ENCODE measurements around the gene DHX8. TPM values are rescaled to one million over a fixed set of nuclear protein-coding genes. Genes with fewer than 3 reads are reported as not detected.
A peak's percentile ranks its signal among the peaks of the same experiment; 100 is the strongest.

Gene DHX8
- total RNA-seq, 2 experiments from 2014 or later = 37.0 to 48.3 TPM

DNA sequence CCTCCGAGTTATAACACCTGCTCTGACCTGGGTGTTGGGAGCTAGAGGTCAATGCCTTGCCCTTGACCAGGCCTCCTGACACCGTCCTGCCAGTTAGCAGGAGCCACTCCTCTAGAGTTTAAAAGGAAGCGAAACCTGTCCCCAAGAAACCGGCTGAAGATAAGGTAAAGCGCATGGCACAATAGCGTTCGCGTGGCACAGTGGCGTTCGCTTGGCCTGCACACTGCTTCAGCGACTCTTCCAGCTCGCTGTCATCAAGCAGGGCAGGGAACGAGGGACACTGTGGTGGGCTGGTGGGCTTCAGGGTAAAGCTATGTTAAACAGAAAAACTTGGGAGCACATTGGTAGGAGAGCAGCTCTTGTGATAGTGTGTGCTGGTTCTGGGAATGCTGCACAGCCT is 90.6 kb downstream of the DHX8 start:
- Histone ChIP-seq H3K4me3 (ENCODE audit: low read depth, low read length, poor library complexity, severe bottlenecking) (no peak overlapping the region), H3K36me3 (ENCODE audit: insufficient read depth, low read length) (no peaks in the 10 kb centered on the region), H2AFZ (ENCODE audit: low read length) (no peak overlapping the region), H4K20me1 (ENCODE audit: insufficient read depth, low read length) (no peaks in the 10 kb centered on the region), H3K79me2 (ENCODE audit: insufficient read depth, low read depth, low read length) (no peaks in the 10 kb centered on the region), H3K9me2 (ENCODE audit: insufficient read depth, low read length) (no peaks in the 10 kb centered on the region), H3K4me2 (ENCODE audit: low read length) (no peak overlapping the region), H3K27ac (ENCODE audit: low read depth, low read length, poor library complexity, severe bottlenecking) (no peak overlapping the region), H3K9me3 (ENCODE audit: low read length) (no peaks in the 10 kb centered on the region), H3K4me1 (ENCODE audit: insufficient read depth, low read length, poor library complexity, severe bottlenecking) (peaks cover 26% of the 10 kb centered on the region)
- no TSS peak for BruUV-seq (replicated peaks)
- ChIA-PET POLR2A (no interaction called here), CTCF (ENCODE audit: unreplicated experiment) (no interaction called here)
- no peak for DNase-seq (ENCODE audit: low spot score)
- TF ChIP-seq EZH2phosphoT487 (IDR thresholded peaks at IDR 0.05; ENCODE audit: borderline replicate concordance, low read depth, low read length) = no peak
- TF ChIP-seq, protein P1, sequence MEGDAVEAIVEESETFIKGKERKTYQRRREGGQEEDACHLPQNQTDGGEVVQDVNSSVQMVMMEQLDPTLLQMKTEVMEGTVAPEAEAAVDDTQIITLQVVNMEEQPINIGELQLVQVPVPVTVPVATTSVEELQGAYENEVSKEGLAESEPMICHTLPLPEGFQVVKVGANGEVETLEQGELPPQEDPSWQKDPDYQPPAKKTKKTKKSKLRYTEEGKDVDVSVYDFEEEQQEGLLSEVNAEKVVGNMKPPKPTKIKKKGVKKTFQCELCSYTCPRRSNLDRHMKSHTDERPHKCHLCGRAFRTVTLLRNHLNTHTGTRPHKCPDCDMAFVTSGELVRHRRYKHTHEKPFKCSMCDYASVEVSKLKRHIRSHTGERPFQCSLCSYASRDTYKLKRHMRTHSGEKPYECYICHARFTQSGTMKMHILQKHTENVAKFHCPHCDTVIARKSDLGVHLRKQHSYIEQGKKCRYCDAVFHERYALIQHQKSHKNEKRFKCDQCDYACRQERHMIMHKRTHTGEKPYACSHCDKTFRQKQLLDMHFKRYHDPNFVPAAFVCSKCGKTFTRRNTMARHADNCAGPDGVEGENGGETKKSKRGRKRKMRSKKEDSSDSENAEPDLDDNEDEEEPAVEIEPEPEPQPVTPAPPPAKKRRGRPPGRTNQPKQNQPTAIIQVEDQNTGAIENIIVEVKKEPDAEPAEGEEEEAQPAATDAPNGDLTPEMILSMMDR (conservative IDR thresholded peaks at IDR 0.05; ENCODE audit: low read length) = no peak
- intact Hi-C loops (cut with micrococcal nuclease; ENCODE audit: unreplicated experiment) = no loop called here

DNA sequence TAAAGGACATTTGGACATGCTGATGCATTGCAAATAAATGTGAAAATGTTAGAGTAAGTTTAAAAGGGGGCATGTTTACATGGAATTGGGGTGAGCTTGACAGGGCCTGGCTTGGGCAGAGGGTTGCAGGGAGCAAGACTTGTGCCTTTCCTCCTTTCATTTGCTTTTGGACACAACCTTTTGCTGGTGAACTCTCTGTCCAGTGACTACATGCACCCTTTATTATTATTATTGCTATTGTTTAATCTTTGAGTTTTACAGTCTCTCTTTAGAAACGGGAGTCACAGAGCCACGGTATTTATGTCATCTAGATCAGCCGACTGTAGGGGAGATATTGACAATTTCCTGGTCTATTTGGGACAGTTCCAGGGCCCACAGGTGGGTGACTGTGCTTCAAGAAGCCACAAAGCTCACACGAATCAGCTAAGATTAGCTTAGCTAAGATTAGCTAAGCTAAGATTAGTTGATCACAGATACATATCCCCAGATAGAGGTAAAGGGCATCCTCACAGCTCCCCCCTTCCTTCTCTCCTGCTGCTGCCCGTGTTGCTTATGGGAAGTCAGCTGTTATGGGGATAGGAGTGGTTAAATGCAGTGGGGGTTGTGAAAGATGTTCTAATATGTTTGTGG is 91.2 kb downstream of the DHX8 start:
- Histone ChIP-seq H2AFZ (ENCODE audit: low read length) (0 out of 2 replicates have a peak overlapping the region, but pooled peaks have one; percentile 9), H3K4me3 (ENCODE audit: low read depth, low read length, poor library complexity, severe bottlenecking) (no peak overlapping the region), H4K20me1 (ENCODE audit: insufficient read depth, low read length) (no peaks in the 10 kb centered on the region), H3K4me2 (ENCODE audit: low read length) (peak overlapping the region; percentile 25; the same call in 1 of the 2 replicates), H3K79me2 (ENCODE audit: insufficient read depth, low read depth, low read length) (no peaks in the 10 kb centered on the region), H3K27ac (ENCODE audit: low read depth, low read length, poor library complexity, severe bottlenecking) (no peak overlapping the region), H3K4me1 (ENCODE audit: insufficient read depth, low read length, poor library complexity, severe bottlenecking) (peaks cover 29% of the 10 kb centered on the region), H3K9me3 (ENCODE audit: low read length) (no peaks in the 10 kb centered on the region), H3K9me2 (ENCODE audit: insufficient read depth, low read length) (no peaks in the 10 kb centered on the region), H3K36me3 (ENCODE audit: insufficient read depth, low read length) (no peaks in the 10 kb centered on the region)
- no peak for DNase-seq (ENCODE audit: low spot score)
- TF ChIP-seq EZH2phosphoT487 (IDR thresholded peaks at IDR 0.05; ENCODE audit: borderline replicate concordance, low read depth, low read length) = no peak
- TF ChIP-seq, protein P1 (conservative IDR thresholded peaks at IDR 0.05; ENCODE audit: low read length) = no peak
- no TSS peak for BruUV-seq (replicated peaks)
- ChIA-PET POLR2A (no interaction called here), CTCF (ENCODE audit: unreplicated experiment) (interaction anchor here (1.2 kb wide), 1 partner anchor 101 kb away, joined by 4 read pairs; no protein-coding TSS in a partner anchor)
- intact Hi-C loops (cut with micrococcal nuclease; ENCODE audit: unreplicated experiment) = loop anchor here (5.0 kb wide), 1 partner anchor 183 kb away; no protein-coding TSS in a partner anchor

Small RNAs within 50 kb of the gene (small RNA-seq; reads per million reads assigned to genes)
- gene RNU6-406P = not detected
- gene RNU6-971P = not detected

Other genes starting within 250 kb of the DHX8 start
- gene RNU2-1, start 250.0 kb upstream of the DHX8 start, total RNA-seq (2014; rRNA removed; shearing (Covaris generic)) = not detected in 2 replicates
- 7,263 and 7,340 TPM in 2 replicates for gene RNU2-1, start 250.0 kb upstream of the DHX8 start, total RNA-seq (2022)
- 0.64 and 1.4 TPM in 2 replicates for gene ARL4D, start 85.0 kb upstream of the DHX8 start, total RNA-seq (2014; rRNA removed; shearing (Covaris generic))
- gene ARL4D, start 85.0 kb upstream of the DHX8 start, total RNA-seq (2022) = 0.72 and 0.83 TPM in 2 replicates
- not detected in 2 replicates for gene ETV4, start 62.4 kb downstream of the DHX8 start, total RNA-seq (2014; rRNA removed; shearing (Covaris generic))
- gene ETV4, start 62.4 kb downstream of the DHX8 start, total RNA-seq (2022) = not detected in 2 replicates
- gene MEOX1, start 177.9 kb downstream of the DHX8 start, total RNA-seq (2014; rRNA removed; shearing (Covaris generic)) = not detected in 2 replicates
- not detected in 2 replicates for gene MEOX1, start 177.9 kb downstream of the DHX8 start, total RNA-seq (2022)

Measured in OCI-LY7 (cell line).